NCI-H1105 treated with DMSO at 0.1 percent for 48 hours (cell line): ENCODE data around the gene DEDD2.

ENCODE experiments used
- DNase-seq: peaks from one replicate; lab custom pipeline; 2025; lab: John Stamatoyannopoulos, UW

Gene DEDD2

GRCh38 chr19:42228641-42229040 is 11.2 kb upstream of the DEDD2 start:
- DNase-seq: no peak

DNA sequence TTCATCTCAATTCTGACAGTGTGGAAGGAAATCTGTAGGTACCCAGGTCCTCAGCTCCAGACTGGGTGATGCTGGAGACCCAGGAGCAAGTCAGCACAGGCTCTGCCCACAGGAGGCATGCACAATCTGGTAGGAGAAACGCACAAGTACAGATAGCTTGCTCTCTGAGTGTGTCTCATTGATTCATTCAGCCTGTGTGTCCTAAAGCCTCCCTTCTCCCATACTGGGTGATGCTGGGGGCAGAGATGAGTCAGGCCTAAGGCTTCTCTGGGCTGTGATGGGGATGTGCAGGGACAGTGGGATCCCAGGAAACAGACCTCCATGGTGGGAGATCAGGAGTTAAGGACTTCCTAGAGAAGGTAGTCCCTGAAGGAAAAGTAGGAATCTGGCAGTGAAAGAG is 9.4 kb upstream of the DEDD2 start:
- no peak for DNase-seq

DNA sequence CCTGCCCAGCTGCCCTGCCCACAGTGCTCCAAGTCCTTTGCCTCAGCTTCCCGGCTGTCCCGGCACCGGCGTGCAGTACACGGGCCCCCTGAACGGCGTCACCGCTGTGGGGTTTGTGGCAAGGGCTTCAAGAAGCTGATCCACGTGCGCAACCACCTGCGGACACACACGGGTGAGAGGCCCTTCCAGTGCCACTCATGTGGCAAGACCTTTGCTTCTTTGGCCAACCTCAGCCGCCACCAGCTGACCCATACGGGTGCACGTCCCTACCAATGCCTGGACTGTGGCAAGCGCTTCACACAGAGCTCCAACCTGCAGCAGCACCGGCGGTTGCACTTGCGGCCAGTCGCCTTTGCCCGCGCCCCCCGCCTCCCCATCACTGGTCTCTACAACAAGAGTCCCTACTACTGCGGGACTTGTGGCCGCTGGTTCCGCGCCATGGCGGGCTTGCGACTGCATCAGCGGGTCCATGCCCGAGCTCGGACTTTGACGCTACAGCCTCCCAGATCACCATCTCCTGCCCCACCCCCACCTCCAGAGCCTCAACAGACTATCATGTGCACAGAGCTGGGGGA is 8.3 kb upstream of the DEDD2 start:
- DNase-seq: no peak

GRCh38 chr19:42224940-42225717 is 7.7 kb upstream of the DEDD2 start:
- no peak for DNase-seq

- DNase-seq: no peak
Measured at GRCh38 chr19:42220751-42221097, 3.2 kb upstream of the DEDD2 start.

GRCh38 chr19:42219812-42220750 is 2.6 kb upstream of the DEDD2 start, which contains the start of gene ZNF526:
Gene ZNF526, plus strand, starts transcription at chr19:42220312. Its CDS starts 4,092 bp downstream, at chr19:42224404.
- DNase-seq: peak; percentile 97

GRCh38 chr19:42216653-42217519 is 591 bp downstream of the DEDD2 start:
- DNase-seq: peak; percentile 45

DNA sequence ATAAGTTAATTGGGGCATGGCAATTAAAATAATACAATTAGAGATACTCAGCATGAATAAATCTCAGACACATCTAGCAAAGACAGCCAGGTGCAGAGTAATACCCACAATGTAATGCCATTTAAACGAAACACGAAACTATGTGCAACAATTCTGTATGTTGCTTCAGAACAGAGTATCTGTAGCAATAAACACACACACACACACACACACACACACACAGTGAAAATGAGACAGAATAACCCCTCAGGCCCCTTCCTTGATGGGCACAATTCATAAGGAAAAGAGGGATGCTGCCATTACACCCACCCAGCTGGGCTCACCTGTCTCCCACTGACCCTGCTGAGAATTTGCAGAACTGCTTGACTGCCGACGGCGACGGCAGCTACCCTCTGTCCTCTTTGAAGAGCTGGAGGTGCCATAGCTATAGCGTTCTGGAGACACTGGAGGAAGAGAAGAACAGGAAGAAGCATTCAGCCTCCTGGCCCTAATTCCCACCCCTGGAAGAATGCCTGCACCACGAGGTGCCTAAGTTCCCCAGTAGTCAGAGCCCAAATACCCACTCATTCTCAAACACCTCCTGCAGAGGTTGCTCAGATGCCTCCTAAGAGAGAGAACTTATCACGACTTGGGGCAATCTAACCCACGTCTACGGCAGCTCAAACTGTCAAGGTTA is 2.5 kb downstream of the DEDD2 start:
- no peak for DNase-seq

- no peak for DNase-seq
Measured at GRCh38 chr19:42212886-42213285, 4.6 kb downstream of the DEDD2 start.

DNA sequence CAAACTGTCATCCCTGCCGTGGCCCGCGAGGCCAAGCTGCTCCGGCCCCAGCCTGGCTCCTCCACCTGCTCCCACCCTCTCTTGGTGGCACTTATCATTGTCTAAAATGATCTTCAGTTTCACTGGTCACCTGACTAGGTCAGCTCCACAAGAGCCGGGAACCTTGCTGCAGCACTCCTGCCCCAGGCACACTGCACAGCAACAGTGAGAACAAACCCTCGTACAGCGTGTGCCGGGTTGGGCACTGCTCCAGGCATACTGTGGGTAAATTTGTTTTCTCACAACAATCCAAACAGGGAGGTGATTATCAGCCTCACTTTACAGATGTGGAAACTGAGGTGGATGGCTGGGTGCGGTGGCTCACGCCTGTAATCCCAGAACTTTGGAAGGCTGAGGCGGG is 8.9 kb downstream of the DEDD2 start:
- DNase-seq: no peak

GRCh38 chr19:42207767-42208271 is 9.7 kb downstream of the DEDD2 start:
- DNase-seq: no peak

DNA sequence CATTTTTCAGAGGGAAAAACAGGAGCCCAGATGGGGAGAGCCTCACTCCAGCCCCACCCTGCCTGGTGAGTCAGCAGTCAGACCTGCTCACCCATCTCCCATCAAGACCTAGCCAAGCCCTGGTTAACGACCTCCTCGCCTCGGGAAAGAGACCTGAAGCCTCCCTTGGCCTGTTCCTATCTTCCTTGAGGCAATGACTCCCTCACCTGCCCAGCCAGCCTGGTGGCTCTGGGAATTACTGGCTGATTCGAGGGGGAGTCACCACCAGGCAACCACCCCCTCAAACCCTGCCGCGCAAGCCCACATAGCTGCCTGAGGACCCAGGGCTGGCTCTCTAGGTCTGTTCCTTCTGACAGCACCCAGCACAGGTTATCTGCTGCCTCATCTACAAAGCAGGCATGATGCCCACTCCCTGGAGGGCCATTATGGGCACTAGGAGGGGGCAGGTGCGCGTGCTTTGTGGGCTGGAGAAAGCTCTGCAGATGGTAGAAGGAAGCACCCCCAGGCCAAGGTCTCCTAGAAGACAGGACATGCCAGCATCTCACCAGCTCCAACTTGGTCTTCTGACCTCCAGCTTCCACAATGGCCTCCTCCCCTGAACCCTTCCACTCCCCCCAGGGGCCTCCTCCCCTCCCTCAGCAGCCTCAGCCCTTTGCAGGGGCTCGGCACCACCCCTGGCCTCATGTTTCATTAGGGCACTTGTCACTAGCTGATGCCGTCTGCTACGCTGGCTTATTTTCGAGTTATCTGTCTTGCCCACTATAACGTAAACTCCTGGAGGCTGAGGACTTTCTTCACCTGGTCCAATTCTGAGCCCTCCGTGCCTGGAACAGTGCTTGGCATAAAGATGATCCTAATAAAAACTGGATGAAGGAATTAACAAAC is 10.4 kb downstream of the DEDD2 start:
- DNase-seq: no peak

DNA sequence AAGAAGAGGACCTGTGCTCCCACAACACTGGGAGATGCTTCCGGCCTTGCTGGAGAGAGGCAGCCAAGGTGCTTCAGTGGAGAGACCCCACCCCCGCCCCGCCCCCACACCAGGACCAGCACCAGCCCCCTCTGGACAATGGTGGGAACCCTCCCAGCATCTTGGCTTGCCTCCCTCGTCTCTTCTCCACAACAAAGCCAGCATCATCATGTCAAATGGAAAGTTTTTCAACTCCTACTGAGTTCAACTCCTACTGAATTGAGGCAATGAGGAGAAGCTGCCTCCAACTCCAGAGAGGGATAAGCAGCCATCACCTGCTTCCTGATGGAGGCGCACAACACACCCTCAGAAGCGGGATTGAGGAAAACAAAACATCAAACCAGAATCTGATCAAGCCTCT is 12.8 kb downstream of the DEDD2 start:
- DNase-seq: no peak

DNA sequence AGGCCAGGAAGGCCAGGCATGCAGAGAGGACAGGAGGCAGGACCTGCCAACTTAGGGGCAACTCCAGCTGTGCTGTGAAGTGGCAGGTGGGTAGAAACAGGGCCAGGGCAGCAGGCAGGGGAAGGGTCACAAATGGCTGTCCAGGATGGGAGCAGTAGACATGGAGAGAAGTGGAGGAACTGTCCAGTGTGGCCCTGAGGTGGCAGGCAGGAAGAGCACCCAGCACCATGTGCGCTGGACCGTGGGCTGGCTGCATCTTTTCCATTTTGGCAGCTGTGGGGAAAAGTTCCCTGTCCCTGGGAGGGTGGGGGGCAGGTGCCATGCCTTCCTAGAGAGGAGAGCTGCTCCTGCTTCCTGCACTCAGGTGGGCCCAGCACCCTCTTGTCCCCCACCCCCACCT is 13.8 kb downstream of the DEDD2 start:
- DNase-seq: no peak

DNA sequence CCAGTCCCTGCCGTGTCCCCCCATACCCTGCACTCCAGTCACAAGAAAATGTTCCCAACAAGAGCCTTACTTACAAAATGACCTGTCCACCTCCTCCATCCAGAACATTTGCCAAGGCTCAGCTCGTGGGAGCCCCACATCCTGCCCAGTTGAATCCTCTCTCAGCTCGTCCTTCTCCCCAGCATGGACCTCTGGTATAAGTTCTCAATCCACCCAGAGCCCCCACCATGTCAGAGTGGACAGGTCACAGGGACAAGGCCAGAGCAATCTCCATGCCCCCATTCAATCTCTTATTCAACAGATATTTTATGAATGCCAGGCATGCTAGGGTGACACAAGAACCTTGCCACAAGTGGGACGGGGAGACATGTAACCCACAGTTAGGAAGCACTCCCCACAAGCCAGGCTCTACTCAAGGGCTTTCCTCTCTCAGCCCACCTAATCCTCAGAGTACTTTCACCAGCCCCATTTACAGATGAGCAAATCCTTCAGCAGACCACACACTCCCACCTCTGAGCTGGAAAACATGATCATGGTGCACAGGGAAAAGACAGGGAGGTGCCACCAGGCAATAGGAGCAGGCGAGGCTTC is 15.1 kb downstream of the DEDD2 start:
- no peak for DNase-seq

- no peak for DNase-seq
Measured at GRCh38 chr19:42201489-42202289, 15.8 kb downstream of the DEDD2 start.

DNA sequence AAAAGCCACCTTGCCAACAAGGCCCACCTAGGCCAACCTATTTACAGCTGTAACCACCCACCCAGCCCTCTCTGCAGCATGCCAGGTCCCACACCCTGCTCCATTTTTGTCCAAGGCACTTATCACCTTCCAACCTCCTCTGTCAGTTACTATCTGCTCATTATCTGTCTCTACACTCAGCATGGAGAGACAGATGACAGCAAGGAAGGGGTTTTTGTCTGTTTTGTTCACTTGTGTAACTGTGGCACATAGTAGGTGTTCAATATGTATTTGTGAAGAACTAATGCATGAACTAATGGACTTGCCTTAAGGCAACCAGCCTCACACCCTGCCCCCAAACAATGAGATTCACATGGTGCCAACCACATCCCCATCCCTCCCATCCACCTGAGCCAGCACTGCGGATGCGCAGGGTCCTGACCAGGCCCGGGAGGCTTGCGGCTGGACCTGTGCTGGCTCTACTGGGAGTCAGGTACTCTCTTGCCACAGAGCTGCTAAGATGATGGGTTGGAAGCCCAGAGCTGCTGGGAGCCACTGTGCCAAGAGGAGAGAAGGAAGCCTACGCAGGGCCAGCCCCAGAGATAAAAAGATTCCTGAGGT is 17.3 kb downstream of the DEDD2 start:
- DNase-seq: no peak

DNA sequence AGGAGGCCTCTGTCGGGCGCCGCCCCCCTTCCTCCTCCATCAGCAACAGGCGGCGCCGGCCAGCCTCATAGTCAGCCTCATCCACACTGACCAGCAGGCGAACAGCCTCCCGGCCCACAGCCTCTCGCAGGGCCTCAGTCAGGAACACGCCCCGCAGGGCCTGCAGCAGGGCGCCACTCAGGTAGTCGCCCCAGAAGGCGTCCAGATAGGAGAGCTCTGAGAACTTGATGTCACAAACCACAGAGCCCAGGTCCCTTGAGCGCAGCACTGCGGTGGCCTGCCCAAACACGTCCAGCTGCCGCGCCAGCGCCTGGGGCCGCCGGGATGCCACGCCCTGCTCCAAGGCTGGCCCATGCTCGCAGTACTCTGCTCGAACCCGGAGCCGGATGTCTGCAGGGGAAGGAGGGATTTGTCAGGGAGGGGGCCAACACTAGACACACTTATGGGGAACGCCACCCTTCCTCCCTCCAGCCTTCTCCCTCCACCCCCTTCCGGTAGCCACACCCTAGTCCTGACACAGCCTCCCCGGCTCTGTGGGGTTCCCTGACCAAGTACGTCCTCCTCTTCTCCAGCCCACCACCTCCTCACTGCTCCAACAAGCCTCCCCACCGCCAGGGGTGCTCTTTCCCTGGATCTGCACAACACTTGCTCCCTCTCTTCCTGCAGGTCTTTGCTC is 17.9 kb downstream of the DEDD2 start:
- no peak for DNase-seq
